Choroid plexus epithelial cell (primary cell): Measurements from ENCODE around the gene LRRC31.

Experiments used
- DNase-seq: peaks from one replicate; pipeline ENCODE4 v3.0.0-alpha.2; 2010; ENCODE audit warnings: low read depth
- H3K4me3 ChIP-seq: 2 replicates; pipeline ENCODE4 v1.5.1; 2011; ENCODE audit warnings: low read depth, mild to moderate bottlenecking, control low read depth, low read length, moderate library complexity
- CTCF ChIP-seq: conservative IDR thresholded peaks from 2 replicates; pipeline ENCODE4 v1.5.1; 2011; ENCODE audit warnings: low read depth, mild to moderate bottlenecking, control low read depth, inconsistent platforms, low read length, moderate library complexity

The LRRC31 gene

GRCh38 chr3:169836078-169836941, 33.4 kb downstream of the LRRC31 start:
- H3K4me3 ChIP-seq: no peak overlapping the region
- TF ChIP-seq CTCF: no peak
- DNase-seq: no peak

- H3K4me3 ChIP-seq: no peak overlapping the region
- no peak for DNase-seq
- no peak for TF ChIP-seq CTCF
Measured at GRCh38 chr3:169835533-169835932, 34.2 kb downstream of the LRRC31 start.

- no peak overlapping the region for H3K4me3 ChIP-seq
- DNase-seq: no peak
- no peak for TF ChIP-seq CTCF
Measured at GRCh38 chr3:169827712-169828111, 42.0 kb downstream of the LRRC31 start.

GRCh38 chr3:169825316-169825715, 44.4 kb downstream of the LRRC31 start:
- no peak for TF ChIP-seq CTCF

GRCh38 chr3:169822983-169823382, 46.8 kb downstream of the LRRC31 start:
- H3K4me3 ChIP-seq: no peak overlapping the region
- no peak for TF ChIP-seq CTCF
- DNase-seq: no peak

More at GRCh38 chr3:169825316-169825715, 44.4 kb downstream of the LRRC31 start:
- H3K4me3 ChIP-seq: no peak overlapping the region
- DNase-seq: no peak

GRCh38 chr3:169822540-169822939, 47.2 kb downstream of the LRRC31 start:
- H3K4me3 ChIP-seq: no peak overlapping the region
- TF ChIP-seq CTCF: no peak
- no peak for DNase-seq

- DNase-seq: no peak
- no peak for TF ChIP-seq CTCF
- no peak overlapping the region for H3K4me3 ChIP-seq
Measured at GRCh38 chr3:169822091-169822490, 47.6 kb downstream of the LRRC31 start.
